HG02870 (cell line): ENCODE data around the gene AIDA.
"Not testable (repeated sequence)": the region's sequence is repeated elsewhere in the genome, so short reads cannot be mapped to it uniquely, and the experiment has no call there.

Source experiments
- ATAC-seq: cut with Tn5 transposase; IDR thresholded peaks from one replicate; pipeline ENCODE4 v1.9.1; 2021; ENCODE audit warnings: mild to moderate bottlenecking, moderate library complexity; ENCODE audit not compliant: unreplicated experiment

AIDA gene, protein sequence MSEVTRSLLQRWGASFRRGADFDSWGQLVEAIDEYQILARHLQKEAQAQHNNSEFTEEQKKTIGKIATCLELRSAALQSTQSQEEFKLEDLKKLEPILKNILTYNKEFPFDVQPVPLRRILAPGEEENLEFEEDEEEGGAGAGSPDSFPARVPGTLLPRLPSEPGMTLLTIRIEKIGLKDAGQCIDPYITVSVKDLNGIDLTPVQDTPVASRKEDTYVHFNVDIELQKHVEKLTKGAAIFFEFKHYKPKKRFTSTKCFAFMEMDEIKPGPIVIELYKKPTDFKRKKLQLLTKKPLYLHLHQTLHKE

DNA sequence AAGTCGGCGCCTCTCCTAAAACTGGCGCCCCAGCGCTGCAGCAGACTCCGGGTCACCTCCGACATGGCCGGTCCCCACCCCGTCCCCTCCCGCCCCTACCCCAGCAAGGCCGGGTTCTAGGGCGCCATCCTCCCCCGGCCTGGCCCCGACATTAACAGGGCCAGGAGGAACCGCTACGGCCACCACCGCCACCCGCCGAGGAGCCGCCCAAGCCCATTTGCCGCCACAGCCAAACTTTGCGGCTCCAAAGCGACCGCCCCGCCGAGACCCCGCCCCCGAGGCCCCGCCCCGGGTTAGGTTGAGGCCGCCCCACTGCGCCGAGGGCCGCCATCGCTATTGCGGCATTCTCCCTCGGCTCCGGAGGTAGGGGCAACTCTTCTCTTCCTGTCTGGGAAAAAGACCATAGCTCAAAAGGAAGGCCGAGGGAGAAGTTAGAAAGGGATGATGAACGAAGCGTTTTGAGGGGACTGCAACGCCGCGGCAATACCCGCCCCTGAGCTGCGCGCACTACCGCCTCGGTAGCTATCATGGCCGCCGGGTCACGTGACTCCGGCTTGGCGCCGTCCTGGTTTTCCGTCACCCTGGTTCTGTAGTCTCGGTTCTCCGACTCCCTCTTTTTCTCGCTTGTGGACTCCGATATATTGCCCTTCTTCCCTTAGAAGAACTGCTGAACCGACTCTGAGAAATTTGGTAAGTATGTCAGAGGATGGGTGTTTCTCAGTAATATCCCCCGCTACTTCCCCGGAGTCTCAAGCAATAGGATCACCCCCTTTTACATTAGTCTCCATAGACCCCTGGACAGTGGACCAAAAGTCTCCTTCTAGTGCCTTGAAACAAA lies at the start of gene AIDA, which contains the start of gene BROX:
Gene AIDA, minus strand, starts transcription at position 239 of the 838 bp plus-strand sequence. Its CDS starts 174 bp downstream, at position 65.
Gene BROX, plus strand, starts transcription at position 312 of the 838 bp plus-strand sequence. CDS start 3,136 bp downstream, outside the sequence.
- ATAC-seq, result peak; percentile 77

DNA sequence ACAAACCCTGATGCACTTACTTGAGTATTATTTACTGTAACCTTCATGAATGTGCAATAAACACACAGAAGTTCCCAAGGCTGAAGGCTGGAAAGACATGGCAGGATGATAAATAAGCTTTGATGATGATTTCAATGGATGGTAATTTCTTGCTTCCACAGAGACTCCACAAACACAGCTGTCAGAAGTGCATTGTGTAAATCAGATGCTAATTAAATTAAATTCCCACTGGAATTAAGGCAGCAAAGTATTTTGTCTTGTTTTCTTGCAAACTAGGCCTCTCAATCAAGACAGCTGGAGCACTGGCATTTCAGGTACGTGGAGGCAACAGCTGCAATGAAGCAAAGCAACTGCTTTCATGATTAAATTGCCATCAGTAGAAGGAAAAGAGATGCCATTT lies 48.8 kb upstream of the AIDA start:
- no peak for ATAC-seq

DNA sequence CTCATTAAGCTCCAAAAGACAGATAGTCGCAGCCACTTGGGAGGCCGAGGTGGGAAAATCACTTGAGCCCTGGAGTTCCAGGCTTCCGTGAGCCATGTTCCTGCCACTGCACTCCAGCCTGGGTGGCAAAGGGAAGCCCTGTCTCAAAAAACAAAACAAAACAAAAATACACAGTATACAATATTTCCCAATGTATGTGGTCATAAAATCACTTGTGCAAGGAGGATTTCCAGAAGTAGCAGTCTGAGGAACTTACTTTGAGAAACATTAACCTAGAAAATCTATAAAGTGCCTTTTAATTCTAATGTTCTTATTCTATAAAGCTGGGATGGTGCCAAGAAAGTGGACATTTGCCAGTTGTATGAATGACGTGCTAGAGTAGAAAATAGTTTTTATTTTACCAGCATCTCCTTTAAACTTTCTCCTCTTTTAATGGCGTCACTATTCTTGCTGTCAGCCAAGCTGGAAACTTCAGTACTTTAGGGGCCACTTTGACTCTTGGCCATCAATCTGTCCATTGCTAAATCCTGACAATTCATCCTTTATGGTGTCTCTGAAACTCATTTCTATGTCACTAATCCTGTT lies 47.3 kb upstream of the AIDA start:
- ATAC-seq, result no peak

DNA sequence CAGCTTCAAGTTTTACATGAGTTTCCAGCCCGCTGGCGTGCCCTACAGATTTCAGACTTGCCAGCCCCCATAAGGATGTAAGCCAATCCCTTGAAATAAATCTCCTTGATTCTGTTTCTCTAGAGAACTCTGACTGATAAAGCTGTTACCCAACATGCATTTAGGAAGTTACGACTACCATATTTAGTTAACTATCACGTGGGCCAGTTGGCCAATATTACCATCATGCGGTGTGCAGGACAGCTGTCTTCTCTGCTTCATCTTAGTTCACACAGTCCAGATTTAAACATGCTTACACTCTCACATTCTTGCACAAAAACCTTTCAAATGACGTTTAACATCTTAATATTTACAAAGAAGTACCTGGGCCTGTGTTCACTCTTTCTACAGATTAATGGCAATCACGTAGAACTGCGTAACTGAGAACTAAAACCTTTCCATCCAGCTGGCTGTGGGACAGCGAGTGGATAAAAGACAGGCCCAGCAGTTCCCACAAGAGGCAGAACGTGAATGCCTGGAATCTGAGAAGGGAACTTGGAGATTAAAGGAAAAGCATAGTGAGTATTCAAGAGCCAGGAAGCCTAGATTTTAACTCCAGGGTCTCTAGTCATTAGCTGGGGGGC lies 45.5 kb upstream of the AIDA start:
- ATAC-seq, result no peak

DNA sequence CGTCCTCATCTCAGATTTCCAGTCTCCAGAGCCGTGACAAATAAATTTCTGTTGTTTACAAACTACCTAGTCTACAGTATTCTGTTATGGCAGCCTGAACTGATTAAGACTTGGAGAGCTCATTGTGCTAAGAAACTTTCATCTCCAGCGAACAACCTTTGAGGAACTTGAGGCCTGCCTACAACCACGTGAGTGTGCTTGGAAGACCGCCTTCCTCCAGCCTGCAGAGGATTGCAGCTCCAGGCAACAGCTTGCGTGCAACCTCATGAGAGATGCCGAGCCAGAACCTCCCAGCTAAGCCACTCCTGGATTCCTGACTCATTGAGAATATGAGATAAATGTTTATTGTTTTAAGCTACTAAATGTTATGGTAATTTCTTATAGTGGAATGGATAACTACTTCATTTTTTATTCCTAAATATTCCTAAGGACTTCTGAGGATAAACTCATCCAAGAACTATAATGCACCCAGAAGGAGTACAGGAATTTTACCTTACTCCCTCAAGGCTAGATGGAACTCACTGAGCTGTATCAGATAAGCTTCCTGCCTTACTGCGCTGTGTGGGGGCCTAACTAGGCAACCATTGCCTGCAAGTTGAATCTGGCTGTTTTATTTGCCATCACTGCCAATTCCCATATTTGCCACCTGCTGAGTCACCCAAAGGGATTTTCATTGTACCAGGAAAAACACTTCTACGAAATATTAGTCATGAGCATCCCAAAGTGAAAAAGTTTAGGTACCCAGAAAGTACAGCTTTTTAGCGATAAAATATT lies 42.3 kb upstream of the AIDA start:
- no peak for ATAC-seq

DNA sequence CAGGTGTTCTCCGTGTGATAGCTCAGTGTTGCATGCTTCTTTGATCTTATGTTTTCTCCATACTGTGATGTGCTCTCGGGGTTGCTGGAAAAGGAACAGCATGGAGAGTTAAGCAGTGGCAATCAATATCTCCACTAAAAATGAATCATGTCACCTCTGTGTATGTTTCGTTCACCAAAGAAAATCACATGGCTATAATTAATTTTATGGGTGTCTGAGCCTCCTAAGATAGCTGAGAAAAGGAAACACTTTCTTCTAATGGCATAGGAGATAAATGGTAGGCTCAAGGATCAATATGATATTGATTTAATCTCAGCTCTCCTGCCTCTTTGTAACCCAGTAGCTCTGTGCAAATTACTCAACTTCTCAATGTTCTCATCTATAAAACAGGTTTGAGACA lies 39.0 kb upstream of the AIDA start:
- ATAC-seq, result no peak

DNA sequence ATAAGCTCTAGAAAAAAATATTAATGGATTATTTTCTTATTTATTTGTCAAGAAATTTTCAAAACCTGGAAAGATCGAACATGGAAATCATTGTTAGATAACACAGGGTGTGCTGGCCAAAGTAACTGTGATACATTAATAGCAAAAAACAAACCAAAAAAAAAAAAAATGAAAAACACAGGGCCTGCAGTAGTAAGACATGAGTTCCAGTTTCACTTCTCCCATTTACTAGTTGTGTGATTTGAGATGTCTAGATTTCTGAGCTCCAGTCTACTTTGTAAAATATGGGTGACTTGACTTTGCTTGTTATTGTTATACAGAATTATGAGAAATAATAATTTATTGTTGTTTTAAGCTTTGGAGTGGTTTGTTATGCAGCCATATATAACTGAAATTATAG lies 38.4 kb upstream of the AIDA start:
- ATAC-seq, result peak; percentile 94

DNA sequence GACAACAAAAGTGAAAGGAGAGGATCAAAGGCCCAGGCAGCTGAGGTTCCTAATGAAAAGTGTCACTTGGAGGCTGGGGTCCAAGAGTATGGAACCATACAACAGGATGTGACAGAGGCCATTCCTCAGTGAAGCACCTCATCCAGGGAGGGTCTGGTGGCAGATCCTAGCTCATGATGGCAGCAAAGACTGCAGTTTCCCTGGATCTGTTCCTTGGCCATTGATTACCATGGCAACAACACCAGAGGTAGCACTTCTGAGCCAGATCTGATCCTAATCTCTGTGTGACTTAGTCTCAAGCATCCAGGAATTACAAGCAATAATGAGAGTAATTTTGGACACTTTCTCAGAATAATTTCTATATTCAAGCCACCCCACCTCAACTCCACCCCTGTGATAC lies 37.6 kb upstream of the AIDA start:
- no peak for ATAC-seq

DNA sequence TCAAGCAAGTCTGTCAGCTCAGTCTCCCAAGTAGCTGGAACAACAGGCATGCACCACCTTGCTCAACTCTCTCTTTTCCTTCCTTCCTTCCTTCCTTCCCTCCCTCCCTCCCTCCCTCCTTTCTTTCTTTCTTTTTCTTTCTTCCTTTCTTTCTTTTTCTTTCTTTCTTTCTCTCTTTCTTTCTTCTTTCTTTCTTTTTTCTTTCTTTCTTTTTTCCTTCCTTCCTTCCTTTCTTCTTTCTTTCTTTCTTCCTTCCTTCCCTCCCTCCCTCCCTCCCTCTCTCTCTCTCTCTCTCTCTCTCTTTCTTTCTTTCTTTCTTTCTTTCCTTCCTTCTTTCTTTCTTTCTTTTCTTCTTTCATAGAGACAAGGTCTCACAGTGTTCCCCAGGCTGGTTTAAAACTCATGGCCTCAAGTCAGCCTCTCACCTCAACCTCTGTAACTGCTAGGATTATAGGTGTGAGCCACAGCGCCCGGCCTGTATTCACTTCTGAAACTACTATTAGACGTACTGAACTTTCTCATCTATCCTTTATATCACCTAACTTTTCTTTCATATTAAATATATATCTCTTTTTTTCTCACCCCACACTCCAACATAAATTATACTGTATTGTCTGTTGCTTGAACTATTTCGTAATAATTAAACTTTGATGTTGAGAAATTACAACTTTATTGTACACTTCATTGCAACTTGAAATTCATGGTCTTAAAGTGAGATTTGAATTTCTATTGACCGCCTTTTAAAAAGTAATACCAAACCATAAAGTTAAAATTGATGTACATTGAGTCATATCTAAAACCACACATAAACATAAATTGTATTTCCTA lies 29.6 kb upstream of the AIDA start:
- not testable (repeated sequence) for ATAC-seq

DNA sequence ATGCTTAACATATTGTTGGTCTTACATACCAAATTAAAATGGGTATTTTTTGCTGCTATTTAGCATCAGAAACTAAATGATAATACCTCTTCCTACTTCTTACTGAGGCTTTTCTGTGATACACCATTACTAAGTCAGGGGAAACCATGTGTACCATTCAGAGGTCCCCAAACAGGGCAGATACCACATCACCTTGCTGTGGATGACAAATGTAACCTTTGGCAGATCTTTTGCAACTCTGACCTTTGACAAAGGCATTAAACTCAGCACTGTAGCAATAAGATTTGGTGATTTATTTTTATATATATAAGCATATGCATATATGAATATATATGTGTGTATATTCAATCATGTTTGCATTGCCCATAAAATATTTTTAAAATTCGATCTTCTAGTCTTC lies 27.6 kb upstream of the AIDA start:
- no peak for ATAC-seq

DNA sequence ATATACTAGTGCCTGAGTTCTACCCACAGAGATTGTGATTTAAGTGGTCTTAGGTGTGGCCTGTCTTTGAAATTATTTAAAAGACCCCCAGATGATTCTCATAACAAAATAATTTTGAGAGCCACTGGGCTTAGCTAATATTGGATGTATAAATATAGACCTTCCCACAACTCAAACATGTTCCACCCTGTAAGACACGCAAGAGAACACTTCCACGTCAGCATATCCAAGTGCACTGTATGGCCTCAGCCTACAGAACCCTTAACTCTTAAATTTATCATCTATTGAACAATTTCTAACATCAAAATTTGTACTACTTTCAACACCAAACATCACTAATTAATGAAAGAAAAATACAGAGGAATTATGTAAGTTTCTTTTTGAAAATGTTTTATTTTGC lies 27.2 kb upstream of the AIDA start:
- ATAC-seq, result no peak

DNA sequence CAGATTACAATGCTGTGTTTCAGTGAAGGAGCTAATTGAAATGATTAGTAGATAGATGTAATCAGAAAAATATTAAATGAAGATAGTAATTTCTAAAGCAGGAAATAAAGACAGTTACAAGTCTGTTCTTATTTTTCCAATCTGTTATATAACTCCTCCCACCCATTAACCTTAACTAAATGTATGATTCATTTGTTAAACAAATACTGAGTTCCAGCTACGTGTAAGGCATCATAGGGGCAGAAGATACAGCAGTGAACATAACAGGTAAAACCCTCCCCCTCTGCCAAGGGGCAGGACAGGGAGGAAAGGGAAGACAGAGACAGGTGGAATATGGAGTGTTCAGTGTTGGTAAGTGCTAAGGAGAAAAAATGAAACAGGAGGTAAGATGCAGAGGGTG lies 24.7 kb upstream of the AIDA start, which contains the start of gene FAM177B:
Gene FAM177B, plus strand, starts transcription at position 231 of the 400 bp plus-strand sequence. CDS start 9,344 bp downstream, outside the sequence.
- ATAC-seq, result no peak

DNA sequence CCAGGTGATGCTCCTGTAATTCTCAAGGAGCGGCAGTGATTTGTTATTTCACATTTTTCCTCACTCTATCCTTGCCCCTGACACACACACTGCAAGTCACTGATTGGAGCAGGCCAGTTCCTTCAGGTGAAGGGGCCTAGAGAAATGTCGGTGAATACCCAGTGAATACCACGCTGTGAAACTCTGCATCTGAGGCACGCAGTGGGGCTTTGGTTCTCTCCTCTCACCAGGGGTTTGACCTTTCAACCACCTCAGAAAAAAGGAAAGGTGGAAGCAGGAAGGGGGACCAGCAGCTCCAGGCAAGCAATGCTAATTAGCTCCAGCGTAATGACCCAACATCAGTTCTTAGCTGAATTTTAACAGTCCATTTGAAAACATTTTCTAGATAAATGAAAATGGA lies 24.2 kb upstream of the AIDA start:
- ATAC-seq, result no peak

DNA sequence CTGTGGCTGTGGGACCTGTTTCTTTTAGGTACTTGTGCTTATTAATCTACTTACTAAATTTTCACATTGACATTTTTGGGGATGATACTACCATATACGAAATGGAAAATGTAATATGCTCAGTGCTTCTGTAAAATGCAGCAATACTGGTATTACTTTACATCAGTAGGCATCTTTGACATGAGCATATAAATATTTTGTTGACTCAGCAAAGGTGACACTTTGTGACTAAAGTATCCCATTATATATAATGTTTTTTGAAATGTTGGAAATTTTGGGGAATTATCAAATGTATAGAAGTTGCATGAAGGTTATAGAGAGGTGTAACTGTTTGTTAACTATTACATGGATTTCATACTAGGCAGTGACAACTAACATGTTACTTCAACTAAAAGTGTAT lies 22.4 kb upstream of the AIDA start:
- ATAC-seq, result no peak

DNA sequence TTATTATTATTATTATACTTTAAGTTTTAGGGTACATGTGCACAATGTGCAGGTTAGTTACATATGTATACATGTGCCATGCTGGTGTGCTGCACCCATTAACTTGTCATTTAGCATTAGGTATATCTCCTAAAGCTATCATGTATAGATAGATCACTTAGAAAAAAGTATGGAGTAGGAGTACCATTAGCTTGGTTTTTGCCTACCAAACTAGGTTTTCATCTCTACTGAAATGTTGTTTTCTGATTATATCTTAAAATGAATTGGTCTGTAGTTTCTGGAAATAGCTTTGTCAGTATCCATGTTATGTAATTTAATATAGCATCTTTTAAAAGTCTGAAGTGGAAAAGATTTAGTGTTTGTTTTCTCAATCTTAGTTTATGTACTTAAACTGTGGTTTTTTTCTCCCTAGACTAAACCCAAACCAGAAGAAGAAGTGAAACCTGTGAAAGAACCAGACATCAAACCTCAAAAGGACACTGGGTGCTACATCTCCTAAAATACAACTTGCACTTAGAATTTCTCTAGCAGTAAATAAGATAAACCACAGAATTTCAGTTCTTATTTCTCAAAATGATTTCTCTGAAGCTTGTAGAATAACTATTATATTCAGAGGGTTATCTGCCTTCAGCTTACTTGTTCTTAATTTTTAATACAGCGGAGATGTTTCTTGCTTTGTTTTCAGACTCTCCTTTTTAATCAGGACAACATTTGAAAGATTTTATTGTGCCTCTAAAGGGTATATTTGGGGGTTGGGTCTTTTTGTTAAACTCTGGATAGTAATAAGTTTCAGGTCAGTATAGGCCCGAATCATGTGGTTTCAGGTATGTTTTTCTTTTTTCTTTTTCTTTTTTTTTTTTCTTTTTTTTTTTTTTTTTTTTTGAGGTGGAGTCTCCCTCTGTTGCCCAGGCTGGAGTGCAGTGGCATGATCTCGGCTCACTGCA lies 20.2 kb upstream of the AIDA start:
- ATAC-seq, result peak; percentile 97

DNA sequence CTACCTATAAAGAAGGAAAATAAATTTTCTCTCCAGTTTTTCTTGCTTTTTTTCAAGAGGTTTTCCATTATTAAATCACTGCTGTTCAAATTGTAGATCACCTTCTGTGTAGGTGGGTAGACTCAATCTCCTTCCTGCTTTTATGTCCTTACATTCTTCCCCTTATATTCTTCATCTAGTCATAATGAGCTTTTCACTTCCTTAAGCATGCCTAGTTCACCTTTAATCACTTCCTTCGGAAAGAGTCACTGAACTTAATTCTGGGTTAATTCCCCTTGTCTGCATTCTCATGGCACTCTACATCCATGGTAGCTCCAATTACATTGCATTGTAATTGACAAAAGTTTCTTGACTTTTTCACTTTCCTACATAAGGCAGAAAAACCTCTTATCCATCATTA lies 18.6 kb upstream of the AIDA start:
- ATAC-seq, result no peak

DNA sequence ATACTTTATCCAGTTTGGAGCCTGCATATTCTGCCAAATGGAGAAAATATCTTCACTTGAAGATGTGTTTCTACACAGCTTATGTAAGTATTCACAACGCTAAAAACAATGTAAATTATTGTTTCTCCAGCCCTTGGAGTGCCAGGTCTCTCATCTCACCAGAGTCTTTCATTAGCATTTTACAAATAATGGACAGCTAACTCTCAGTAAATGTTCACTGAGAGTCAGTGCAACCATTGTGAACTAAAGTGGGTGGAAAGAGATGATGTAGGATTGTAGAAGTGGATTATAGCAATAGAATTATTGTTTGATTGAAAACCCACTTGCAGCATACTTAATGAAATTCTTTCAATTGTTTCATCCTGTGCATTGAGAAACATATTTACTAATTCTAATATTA lies 16.5 kb upstream of the AIDA start:
- ATAC-seq, result no peak

DNA sequence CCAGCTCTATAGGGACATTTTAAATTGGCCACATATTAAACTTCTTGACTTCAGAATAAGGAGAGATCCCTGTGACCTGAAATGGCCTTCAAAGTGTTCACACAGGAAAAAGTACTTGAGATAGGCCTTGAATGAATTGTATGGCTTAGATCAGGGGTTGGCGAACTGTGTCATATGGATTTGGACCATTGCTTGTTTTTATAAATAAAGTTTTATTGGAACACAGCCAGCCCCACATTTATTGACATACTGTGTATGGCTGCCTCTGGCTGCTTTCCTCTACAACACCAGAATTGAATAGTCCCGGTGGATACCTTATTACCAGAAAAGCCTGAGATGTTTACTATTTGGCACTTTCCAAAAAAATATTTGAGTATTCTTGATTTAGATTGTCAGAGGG lies 4.1 kb upstream of the AIDA start:
- ATAC-seq, result no peak
